GM23248 (cell line): ENCODE results near the gene EMC9.

Experiments
- EZH2 ChIP-seq: fragments of 200-600 bp; sonication (generic); IDR thresholded peaks from 2 replicates; pipeline ENCODE4 v1.6.1; 2018; ENCODE audit warnings: antibody characterized with exemption, mild to moderate bottlenecking; ENCODE audit not compliant: insufficient read depth, poor library complexity, severe bottlenecking
- EZH2phosphoT487 ChIP-seq: fragments of 200-600 bp; sonication (generic); IDR thresholded peaks from 2 replicates; pipeline ENCODE4 v1.6.1; 2018; ENCODE audit warnings: antibody characterized with exemption, moderate library complexity, mild to moderate bottlenecking, low read depth; ENCODE audit not compliant: insufficient read depth

DNA sequence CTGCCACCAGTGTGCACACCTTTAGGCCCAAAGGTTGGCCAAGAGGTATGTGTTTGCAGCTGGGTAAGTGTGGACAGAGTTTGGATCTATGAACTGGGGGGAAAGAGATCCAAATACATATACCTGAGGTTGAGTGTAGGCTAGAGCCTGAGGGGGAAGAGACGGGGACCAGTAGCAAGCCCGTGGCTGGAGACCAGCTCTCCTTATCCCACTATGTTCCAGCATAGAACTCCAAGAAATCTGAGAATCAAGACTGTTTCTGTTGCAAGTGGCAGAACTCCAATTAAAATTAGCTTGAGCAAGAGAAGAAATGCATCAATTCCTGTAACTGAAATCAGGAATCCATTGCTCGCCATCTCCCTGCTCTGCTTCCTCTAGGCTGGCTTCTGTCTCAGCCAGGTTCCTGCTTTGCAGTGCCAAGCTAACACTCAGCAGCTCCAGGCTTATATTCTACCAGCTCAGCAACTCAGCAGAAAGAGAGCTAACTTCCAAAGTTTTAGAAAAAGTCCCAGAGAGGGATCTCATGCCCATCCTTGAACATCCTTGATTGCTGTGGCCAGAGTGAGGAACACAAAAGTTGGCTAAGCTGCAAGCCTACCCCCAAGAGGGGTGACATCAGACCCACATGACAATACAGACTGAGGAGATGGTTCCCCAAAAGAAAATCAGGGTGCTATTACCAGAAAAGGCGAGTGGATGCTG lies 48.7 kb downstream of the EMC9 start:
- TF ChIP-seq EZH2 (no peak), EZH2phosphoT487 (no peak)
